ENCODE measurements around the gene SS18L1.
A peak's percentile ranks its signal among the peaks of the same experiment; 100 is the strongest.

The SS18L1 gene

GRCh38 chr20:62201173-62202082, 57.9 kb downstream of the SS18L1 start:
- 0 out of 2 replicates have a peak overlapping the region, but pooled peaks have one; percentile 1 for H3K27ac ChIP-seq
- TF ChIP-seq ZFX (IDR thresholded peaks at IDR 0.05): no peak
- TF ChIP-seq, protein P1, sequence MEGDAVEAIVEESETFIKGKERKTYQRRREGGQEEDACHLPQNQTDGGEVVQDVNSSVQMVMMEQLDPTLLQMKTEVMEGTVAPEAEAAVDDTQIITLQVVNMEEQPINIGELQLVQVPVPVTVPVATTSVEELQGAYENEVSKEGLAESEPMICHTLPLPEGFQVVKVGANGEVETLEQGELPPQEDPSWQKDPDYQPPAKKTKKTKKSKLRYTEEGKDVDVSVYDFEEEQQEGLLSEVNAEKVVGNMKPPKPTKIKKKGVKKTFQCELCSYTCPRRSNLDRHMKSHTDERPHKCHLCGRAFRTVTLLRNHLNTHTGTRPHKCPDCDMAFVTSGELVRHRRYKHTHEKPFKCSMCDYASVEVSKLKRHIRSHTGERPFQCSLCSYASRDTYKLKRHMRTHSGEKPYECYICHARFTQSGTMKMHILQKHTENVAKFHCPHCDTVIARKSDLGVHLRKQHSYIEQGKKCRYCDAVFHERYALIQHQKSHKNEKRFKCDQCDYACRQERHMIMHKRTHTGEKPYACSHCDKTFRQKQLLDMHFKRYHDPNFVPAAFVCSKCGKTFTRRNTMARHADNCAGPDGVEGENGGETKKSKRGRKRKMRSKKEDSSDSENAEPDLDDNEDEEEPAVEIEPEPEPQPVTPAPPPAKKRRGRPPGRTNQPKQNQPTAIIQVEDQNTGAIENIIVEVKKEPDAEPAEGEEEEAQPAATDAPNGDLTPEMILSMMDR (conservative IDR thresholded peaks at IDR 0.05): no peak

DNA sequence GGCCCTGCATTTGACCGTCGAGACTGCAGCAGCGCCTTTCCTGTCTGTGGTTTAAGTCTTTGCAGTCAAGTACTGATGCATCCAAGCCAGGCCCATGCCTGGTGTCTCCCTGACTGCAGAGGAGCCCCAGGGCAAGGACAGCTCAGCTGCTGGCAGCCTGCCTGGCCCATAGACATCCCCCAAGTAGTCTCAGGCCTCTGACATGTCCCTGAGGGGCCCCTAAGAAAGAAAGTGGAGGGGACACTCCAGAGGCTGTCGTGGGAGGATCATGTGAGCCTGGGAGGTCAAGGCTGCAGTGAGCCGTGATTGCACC, 58.5 kb downstream of the SS18L1 start:
- H3K27ac ChIP-seq: 0 out of 2 replicates have a peak overlapping the region, but pooled peaks have one; percentile 1
- TF ChIP-seq ZFX (IDR thresholded peaks at IDR 0.05): no peak
- TF ChIP-seq, protein P1 (conservative IDR thresholded peaks at IDR 0.05): no peak

DNA sequence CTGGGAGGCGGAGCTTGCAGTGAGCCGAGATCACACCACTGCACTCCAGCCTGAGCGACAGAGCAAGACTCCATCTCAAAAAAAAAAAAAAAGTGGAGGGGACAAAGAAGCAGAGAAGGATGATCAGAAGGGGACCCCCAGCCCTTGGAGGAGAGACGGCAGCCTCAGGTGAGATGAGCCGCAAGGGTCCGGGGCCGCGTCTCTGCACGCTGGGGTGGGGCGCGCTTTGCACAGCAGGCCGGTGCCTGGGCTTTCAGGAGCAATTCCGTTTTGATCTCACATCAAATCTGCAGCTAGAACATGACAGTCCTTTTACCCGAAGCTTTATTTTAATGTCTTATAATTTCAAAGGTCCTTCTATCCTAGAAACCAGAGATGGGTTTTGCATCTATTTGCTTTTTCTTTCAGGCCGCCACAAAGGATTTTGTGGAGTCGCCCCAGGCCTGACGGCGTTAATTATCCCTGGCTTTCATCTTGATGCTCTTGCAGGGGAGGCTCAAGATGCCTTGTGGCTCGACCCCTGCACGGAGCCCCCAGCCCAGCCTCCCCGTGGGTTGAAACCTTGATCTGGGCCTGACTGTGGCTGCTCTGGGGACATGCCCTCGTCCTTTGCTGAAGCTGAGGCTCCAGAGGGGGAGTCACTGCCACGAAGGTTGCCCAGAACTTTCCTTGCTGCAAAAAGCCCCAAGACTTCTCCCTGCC, 59.3 kb downstream of the SS18L1 start:
- no peak overlapping the region for H3K27ac ChIP-seq
- TF ChIP-seq ZFX (IDR thresholded peaks at IDR 0.05): no peak
- TF ChIP-seq, protein P1 (conservative IDR thresholded peaks at IDR 0.05): no peak

DNA sequence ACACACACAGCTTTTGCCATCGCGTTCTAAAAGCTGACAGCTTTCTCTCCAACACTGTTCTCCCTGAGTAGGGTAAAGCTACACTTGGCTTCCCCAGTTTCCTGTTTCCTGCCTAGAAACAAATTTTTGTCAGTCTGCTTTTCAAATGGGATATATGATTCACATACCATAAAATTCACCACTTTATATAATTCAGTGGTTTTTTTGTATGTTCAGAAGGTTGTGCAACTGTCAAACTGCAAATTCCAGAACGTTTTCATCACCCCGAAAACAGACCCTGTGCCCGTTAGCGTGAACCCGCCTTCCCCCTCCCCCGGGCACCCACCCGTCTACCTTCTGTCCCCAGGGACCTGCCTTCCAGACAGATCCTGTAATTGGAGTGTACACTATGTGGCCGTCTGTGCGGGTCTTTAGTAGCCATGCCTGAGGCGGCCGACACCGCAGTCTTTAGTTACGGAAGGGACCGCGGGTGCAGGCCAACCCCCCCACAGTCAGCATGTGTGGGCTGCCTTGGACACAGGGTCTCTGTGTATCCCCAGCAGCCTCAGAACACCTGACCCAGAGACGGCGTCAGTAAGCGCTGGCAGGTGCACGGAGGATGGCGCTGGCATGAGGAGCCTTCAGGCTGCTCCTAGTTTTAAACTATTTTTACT, 59.9 kb downstream of the SS18L1 start:
- H3K27ac ChIP-seq: no peak overlapping the region
- TF ChIP-seq, protein P1 (conservative IDR thresholded peaks at IDR 0.05): no peak
- no peak for TF ChIP-seq ZFX (IDR thresholded peaks at IDR 0.05)

GRCh38 chr20:62205618-62206387, 62.2 kb downstream of the SS18L1 start:
- H3K27ac ChIP-seq: no peak overlapping the region

GRCh38 chr20:62206388-62206775, 62.8 kb downstream of the SS18L1 start:
- no peak overlapping the region for H3K27ac ChIP-seq
- TF ChIP-seq, protein P1 (conservative IDR thresholded peaks at IDR 0.05): no peak
- no peak for TF ChIP-seq ZFX (IDR thresholded peaks at IDR 0.05)

More at GRCh38 chr20:62205618-62206387, 62.2 kb downstream of the SS18L1 start:
- TF ChIP-seq, protein P1 (conservative IDR thresholded peaks at IDR 0.05): no peak
- TF ChIP-seq ZFX (IDR thresholded peaks at IDR 0.05): no peak

All from C4-2B (cell line).